Measurements from ENCODE around the gene SLC9A4. TPM values are rescaled to one million over a fixed set of nuclear protein-coding genes. Genes with fewer than 3 reads are reported as not detected.

The SLC9A4 gene
- total and polyA plus RNA-seq, 2 donors (not counting 1 experiment from before 2014, with no cell fraction given), result 0.20 TPM; not detected in 1

- CTCF ChIA-PET, result no interaction called here
- no peaks in the 10 kb centered on the region for H3K79me2 ChIP-seq (ENCODE audit: control insufficient read depth, insufficient read depth, low read length)
- no CpG with 5 or more reads among the region's 5 CpGs for whole genome bisulfite sequencing (ENCODE audit: insufficient coverage)
- no peaks in the 10 kb centered on the region for H3K4me1 Mint-ChIP-seq
- H3K4me2 ChIP-seq (replicated peaks; ENCODE audit: low read depth, low read length, poor library complexity, severe bottlenecking), result no peak overlapping the region
- H3K4me3 ChIP-seq (ENCODE audit: control extremely low read depth in 1 of 5, extremely low read depth in 1 of 5, insufficient read depth in 1 of 5, low read depth in 2 of 5, low read length in 4 of 5), result no peak overlapping the region
- no peak for DNase-seq
- H3K27me3 Mint-ChIP-seq, result peaks cover 29% of the 10 kb centered on the region
- no peak overlapping the region for H3K9ac ChIP-seq (ENCODE audit: low read length)
- no peak overlapping the region for H2AFZ ChIP-seq (ENCODE audit: insufficient read depth, low read depth, low read length, poor library complexity, severe bottlenecking)
- intact Hi-C loops (cut with micrococcal nuclease), result no loop called here
- no peak overlapping the region for H3K27ac Mint-ChIP-seq
- no peaks in the 10 kb centered on the region for H4K20me1 ChIP-seq (ENCODE audit: control insufficient read depth, insufficient read depth, low read length, poor library complexity, severe bottlenecking)
- peaks cover 0 to 5% (median 0%) of the 10 kb centered on the region in 3 donors for H3K9me3 ChIP-seq (ENCODE audit: control extremely low read depth in 1 of 3, control insufficient read depth in 2 of 3, insufficient read depth in 1 of 3, low read length in 2 of 3)
- ATAC-seq (ENCODE audit: low read depth), result no peak
- H3K4me3 Mint-ChIP-seq, result no peak overlapping the region
- no peaks in the 10 kb centered on the region for H3K4me1 ChIP-seq (ENCODE audit: control insufficient read depth in 2 of 2, insufficient read depth in 2 of 2, low read length in 2 of 2)
- H3K36me3 ChIP-seq (replicated peaks in 1 of 2; ENCODE audit: control extremely low read depth in 1 of 2, control insufficient read depth in 1 of 2, extremely low read depth in 1 of 2, insufficient read depth in 2 of 2, low read length in 1 of 2), result no peaks in the 10 kb centered on the region
- no peaks in the 10 kb centered on the region for H3K9me3 Mint-ChIP-seq (ENCODE audit: insufficient read depth)
- POLR2A ChIA-PET, result no interaction called here
- H3K27ac ChIP-seq (ENCODE audit: low read length in 2 of 2), result no peak overlapping the region
- H3K27me3 ChIP-seq (replicated peaks in 1 of 4; ENCODE audit: control extremely low read depth in 1 of 4, control insufficient read depth in 3 of 4, insufficient read depth in 4 of 4, low read length in 3 of 4), result peaks cover 0 to 18% (median 2%) of the 10 kb centered on the region in 4 experiments
- TF ChIP-seq EZH2 (IDR thresholded peaks at IDR 0.05; ENCODE audit: borderline replicate concordance, insufficient read depth, low read depth, low read length, poor library complexity, severe bottlenecking), result no peak
- no peak for TF ChIP-seq CTCF (IDR thresholded peaks at IDR 0.05)
These were observed 42.8 kb downstream of the SLC9A4 start for GRCh38 chr2:102515851-102516250.

DNA sequence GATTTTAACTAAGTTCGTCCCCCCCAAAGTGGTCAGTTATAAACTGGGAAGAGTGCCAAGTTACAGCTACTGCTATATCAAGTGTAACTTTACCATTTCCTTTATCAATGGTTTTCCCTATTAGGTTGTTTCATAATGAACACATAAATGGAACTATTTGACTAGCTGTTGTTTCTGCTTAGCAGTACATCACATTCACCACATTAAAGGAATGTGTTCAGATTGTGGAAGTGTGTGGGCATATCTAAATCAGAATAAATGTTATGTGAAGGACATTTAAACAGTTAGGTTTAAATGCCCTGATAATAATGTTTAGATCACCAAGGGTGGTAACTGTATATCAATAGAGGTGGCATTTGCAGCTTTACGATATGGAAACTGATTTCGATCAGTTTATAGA lies 45.1 kb downstream of the SLC9A4 start:
- Histone ChIP-seq H3K27me3 (replicated peaks in 1 of 4; ENCODE audit: control extremely low read depth in 1 of 4, control insufficient read depth in 3 of 4, insufficient read depth in 4 of 4, low read length in 3 of 4) (peaks cover 0 to 5% (median 2%) of the 10 kb centered on the region in 4 experiments), H3K4me1 (ENCODE audit: control insufficient read depth in 2 of 2, insufficient read depth in 2 of 2, low read length in 2 of 2) (no peaks in the 10 kb centered on the region), H3K4me3 (ENCODE audit: control extremely low read depth in 1 of 5, extremely low read depth in 1 of 5, insufficient read depth in 1 of 5, low read depth in 2 of 5, low read length in 4 of 5) (no peak overlapping the region), H3K27ac (ENCODE audit: low read length in 2 of 2) (no peak overlapping the region), H3K9me3 (ENCODE audit: control extremely low read depth in 1 of 3, control insufficient read depth in 2 of 3, insufficient read depth in 1 of 3, low read length in 2 of 3) (peaks cover 0 to under 1% (median 0%) of the 10 kb centered on the region in 3 donors), H3K36me3 (replicated peaks in 1 of 2; ENCODE audit: control extremely low read depth in 1 of 2, control insufficient read depth in 1 of 2, extremely low read depth in 1 of 2, insufficient read depth in 2 of 2, low read length in 1 of 2) (no peaks in the 10 kb centered on the region), H3K79me2 (ENCODE audit: control insufficient read depth, insufficient read depth, low read length) (no peaks in the 10 kb centered on the region), H2AFZ (ENCODE audit: insufficient read depth, low read depth, low read length, poor library complexity, severe bottlenecking) (no peak overlapping the region), H3K9ac (ENCODE audit: low read length) (no peak overlapping the region), H4K20me1 (ENCODE audit: control insufficient read depth, insufficient read depth, low read length, poor library complexity, severe bottlenecking) (no peaks in the 10 kb centered on the region), H3K4me2 (replicated peaks; ENCODE audit: low read depth, low read length, poor library complexity, severe bottlenecking) (no peak overlapping the region)
- intact Hi-C loops (cut with micrococcal nuclease), result no loop called here
- Mint-ChIP-seq H3K9me3 (ENCODE audit: insufficient read depth) (no peaks in the 10 kb centered on the region), H3K4me1 (no peaks in the 10 kb centered on the region), H3K27ac (no peak overlapping the region), H3K27me3 (peaks cover 14% of the 10 kb centered on the region), H3K4me3 (no peak overlapping the region)
- DNase-seq (no peak), ATAC-seq (ENCODE audit: low read depth) (no peak)
- CTCF ChIA-PET, result interaction anchor here (1.6 kb wide), 1 partner anchor 45 kb away, joined by 6 read pairs; the partner anchor contains the start of gene SLC9A4
- POLR2A ChIA-PET, result no interaction called here
- no CpG with 5 or more reads among the region's 3 CpGs for WGBS (ENCODE audit: insufficient coverage)
- TF ChIP-seq CTCF (IDR thresholded peaks at IDR 0.05), result no peak
- TF ChIP-seq EZH2 (IDR thresholded peaks at IDR 0.05; ENCODE audit: borderline replicate concordance, insufficient read depth, low read depth, low read length, poor library complexity, severe bottlenecking), result no peak

All from B cell (primary cell).